HG02943 (cell line): ENCODE data around the gene FBXO30.

ENCODE experiments used
- ATAC-seq: cut with Tn5 transposase; IDR thresholded peaks from one replicate; pipeline ENCODE4 v1.9.1; 2021; ENCODE audit warnings: mild to moderate bottlenecking, low read depth, moderate library complexity; ENCODE audit not compliant: unreplicated experiment

Gene FBXO30

DNA sequence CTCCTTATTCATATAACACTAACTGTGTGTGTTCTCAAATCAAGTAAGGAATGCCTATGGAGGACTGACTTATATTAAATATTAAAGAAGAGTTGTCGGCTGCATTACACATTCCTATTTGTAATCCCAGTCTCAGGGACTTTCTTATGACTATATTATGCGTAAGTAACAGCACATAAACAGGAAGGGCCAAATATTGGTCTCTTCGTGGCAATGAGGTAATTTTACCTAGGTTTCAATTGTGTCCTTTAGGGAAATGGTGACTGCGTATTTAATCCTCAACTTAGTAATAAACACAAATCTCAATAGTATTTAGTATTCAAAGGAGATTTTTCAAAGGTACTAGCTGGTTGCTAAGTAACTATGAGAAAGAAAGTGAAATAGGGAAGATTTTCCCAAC is 56.5 kb downstream of the FBXO30 start:
- no peak for ATAC-seq

- ATAC-seq: no peak
Measured at GRCh38 chr6:145756170-145756662, 58.4 kb downstream of the FBXO30 start.

GRCh38 chr6:145755682-145756081 is 58.9 kb downstream of the FBXO30 start:
- ATAC-seq: no peak

- ATAC-seq: no peak
Measured at GRCh38 chr6:145752638-145753037, 62.0 kb downstream of the FBXO30 start.

DNA sequence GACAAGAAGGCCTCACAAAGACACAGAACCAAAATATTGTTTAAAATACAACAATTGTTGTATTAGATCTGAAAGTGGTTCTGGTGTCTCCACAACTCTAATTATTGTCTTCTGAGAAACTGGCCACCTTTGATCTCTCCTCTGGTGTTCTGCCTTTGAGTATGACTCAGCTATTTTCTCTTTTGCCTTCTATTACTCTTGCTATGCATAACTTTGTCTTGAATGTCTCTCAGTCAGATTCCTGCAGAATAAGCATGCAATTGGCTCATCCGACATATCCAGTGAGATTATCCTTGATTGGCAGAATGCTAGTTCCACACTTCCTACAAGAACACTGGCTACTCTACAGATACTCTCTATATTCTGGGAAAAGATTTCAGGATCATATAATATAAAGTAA is 65.0 kb downstream of the FBXO30 start:
- ATAC-seq: no peak

GRCh38 chr6:145745861-145746260 is 68.7 kb downstream of the FBXO30 start:
- no peak for ATAC-seq

DNA sequence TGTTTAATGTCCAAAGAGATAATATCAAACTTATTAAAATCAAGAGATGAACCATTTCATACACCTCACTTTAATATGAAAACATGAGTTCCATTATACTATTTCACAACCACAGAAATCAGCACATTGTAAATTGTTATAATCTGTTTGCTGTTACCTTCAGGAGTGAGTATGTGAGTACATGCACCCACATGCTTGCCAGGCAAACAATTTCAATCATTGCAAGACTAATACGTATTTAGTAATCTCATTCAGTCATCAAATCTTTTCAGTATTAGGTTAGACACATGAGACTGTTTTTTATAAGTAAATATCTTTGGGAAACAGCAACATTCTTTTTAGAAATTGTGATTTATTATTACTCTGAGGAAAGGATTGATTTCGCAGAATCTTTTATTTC is 70.0 kb downstream of the FBXO30 start:
- no peak for ATAC-seq
